ENCODE results near the gene PIPOX. TPM values are rescaled to one million over a fixed set of nuclear protein-coding genes. Genes with fewer than 3 reads are reported as not detected.

The PIPOX gene
- 1.9 TPM for polyA plus RNA-seq (2013)

- H3K36me3 ChIP-seq (ENCODE audit: control insufficient read depth in 4 of 4, insufficient read depth in 4 of 4, low read length in 3 of 4): no peaks in the 10 kb centered on the region
- peaks cover 0 to 8% (median 4%) of the 10 kb centered on the region in 5 experiments for H3K27me3 ChIP-seq (replicated peaks in 2 of 5; ENCODE audit: control insufficient read depth in 4 of 5, insufficient read depth in 5 of 5, low read length in 4 of 5)
- ChIA-PET CTCF (interaction anchor here (1.0 kb wide), 1 partner anchor 29 kb away, joined by 3 read pairs; no protein-coding TSS in a partner anchor), POLR2A (interaction anchor here (0.6 kb wide), 1 partner anchor 51 kb away, joined by 4 read pairs; no protein-coding TSS in a partner anchor)
- no peaks in the 10 kb centered on the region for H3K9me3 ChIP-seq (ENCODE audit: control extremely low read depth in 1 of 5, control insufficient read depth in 4 of 5, insufficient read depth in 2 of 5, low read depth in 1 of 5, low read length in 4 of 5)
- DNase-seq: peak; percentile 51 to 72 (median 72)
- H3K4me1 ChIP-seq (ENCODE audit: control extremely low read depth in 1 of 4, control insufficient read depth in 4 of 4, insufficient read depth in 4 of 4, low read length in 3 of 4): peaks cover 0 to 14% (median 12%) of the 10 kb centered on the region in 4 experiments
- 58% methylated on average over 12 of the region's 13 CpGs for WGBS (ENCODE audit: insufficient coverage)
- peak within 1 kb of the TSS in 4 of 7 experiments; percentile 26 to 58 (median 42) for H3K4me3 ChIP-seq (ENCODE audit: control insufficient read depth in 1 of 7, extremely low read depth in 1 of 7, insufficient read depth in 4 of 7, low read depth in 2 of 7, low read length in 6 of 7)
- no peak within 1 kb of the TSS for H3K27ac ChIP-seq (ENCODE audit: insufficient read depth in 1 of 2, low read depth in 1 of 2, low read length in 2 of 2, poor library complexity in 1 of 2, severe bottlenecking in 2 of 2)
Measured at GRCh38 chr17:29042679-29043538, at the start of gene PIPOX. Gene PIPOX (plus strand): TSS chr17:29043141. CDS start chr17:29043226, 85 bp downstream.

DNA sequence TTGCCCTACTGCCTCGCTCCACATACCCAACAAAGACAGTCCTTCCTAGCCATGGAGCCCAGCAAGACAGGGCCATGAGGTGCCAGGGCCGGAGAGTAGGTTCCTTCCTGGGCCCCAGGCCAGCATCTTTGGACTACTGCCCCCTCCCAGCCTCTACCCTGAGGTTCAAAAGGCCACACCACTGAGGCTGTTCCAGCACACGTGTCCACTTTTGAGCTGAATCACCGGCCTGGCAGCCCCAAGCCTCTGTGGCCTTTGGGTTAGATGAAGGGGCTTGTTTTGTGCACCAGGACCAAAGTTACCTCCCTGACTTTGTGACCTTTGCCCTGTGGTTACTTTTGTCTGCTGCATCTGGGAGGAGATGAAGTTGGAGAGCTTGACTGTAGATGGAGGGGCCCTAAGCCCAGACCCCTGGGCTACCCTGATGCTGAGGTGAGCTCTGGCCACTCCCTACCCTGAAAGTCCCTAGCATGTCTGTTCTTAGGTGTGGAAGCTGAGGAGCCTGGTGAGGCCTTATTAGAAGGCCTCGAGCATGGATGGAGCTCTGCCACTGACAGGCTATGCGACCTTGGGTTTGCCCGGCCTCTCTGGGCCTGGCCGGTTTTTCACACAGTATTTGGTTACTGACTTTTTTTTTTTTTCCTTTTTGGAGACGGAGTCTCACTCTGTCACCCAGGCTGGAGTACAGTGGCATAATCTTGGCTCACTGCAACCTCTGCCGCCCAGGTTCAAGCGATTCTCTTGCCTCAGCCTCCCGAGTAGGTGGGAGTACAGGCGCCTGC is 49.1 kb upstream of the PIPOX start:
- 100% methylated on average over 7 of the region's 13 CpGs for WGBS (ENCODE audit: insufficient coverage)
- ChIA-PET CTCF (interaction anchor here (0.8 to 1.8 kb wide), 7 partner anchors 9 to 108 kb away, joined by 3 to 6 read pairs (median 3); no protein-coding TSS in a partner anchor), POLR2A (no interaction called here)
- no peaks in the 10 kb centered on the region for H3K4me1 ChIP-seq (ENCODE audit: control extremely low read depth in 1 of 4, control insufficient read depth in 4 of 4, insufficient read depth in 4 of 4, low read length in 3 of 4)
- no peak overlapping the region for H3K4me3 ChIP-seq (ENCODE audit: control insufficient read depth in 1 of 7, extremely low read depth in 1 of 7, insufficient read depth in 4 of 7, low read depth in 2 of 7, low read length in 6 of 7)
- H3K27me3 ChIP-seq (replicated peaks in 2 of 5; ENCODE audit: control insufficient read depth in 4 of 5, insufficient read depth in 5 of 5, low read length in 4 of 5): peaks cover 0 to 21% (median 5%) of the 10 kb centered on the region in 5 experiments
- H3K36me3 ChIP-seq (ENCODE audit: control insufficient read depth in 4 of 4, insufficient read depth in 4 of 4, low read length in 3 of 4): no peaks in the 10 kb centered on the region
- H3K27ac ChIP-seq (ENCODE audit: insufficient read depth in 1 of 2, low read depth in 1 of 2, low read length in 2 of 2, poor library complexity in 1 of 2, severe bottlenecking in 2 of 2): no peak overlapping the region
- H3K9me3 ChIP-seq (ENCODE audit: control extremely low read depth in 1 of 5, control insufficient read depth in 4 of 5, insufficient read depth in 2 of 5, low read depth in 1 of 5, low read length in 4 of 5): no peaks in the 10 kb centered on the region
- DNase-seq: no peak

DNA sequence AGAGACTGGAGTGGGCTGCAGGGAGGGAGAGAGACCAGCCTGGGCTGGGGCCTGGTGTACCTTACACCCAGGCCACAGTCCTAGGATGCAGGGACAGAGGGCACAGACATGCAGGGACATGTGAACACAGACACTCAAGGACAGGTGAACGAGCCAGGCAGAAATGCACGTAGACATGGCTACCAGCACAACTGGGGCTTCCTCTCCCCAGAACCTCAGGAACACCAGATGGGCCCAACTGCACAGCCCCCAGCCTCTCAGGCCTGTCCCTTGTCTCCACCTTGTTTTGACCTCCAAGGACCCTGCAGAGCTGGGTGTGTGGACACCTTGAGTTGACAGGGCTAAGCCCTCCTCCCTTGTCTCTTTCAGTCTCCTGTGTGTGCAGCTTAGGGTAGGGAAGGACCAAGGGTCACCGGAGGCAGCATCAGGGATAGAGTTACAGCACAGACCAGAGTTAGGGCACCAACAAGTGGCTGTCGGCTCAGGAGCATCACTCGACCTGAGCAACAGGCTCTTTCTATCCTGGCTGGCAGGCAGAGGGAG is 46.3 kb upstream of the PIPOX start:
- WGBS (ENCODE audit: insufficient coverage): 72% methylated on average over 4 of the region's 5 CpGs
- no peaks in the 10 kb centered on the region for H3K4me1 ChIP-seq (ENCODE audit: control extremely low read depth in 1 of 4, control insufficient read depth in 4 of 4, insufficient read depth in 4 of 4, low read length in 3 of 4)
- no peak overlapping the region for H3K4me3 ChIP-seq (ENCODE audit: control insufficient read depth in 1 of 7, extremely low read depth in 1 of 7, insufficient read depth in 4 of 7, low read depth in 2 of 7, low read length in 6 of 7)
- H3K36me3 ChIP-seq (ENCODE audit: control insufficient read depth in 4 of 4, insufficient read depth in 4 of 4, low read length in 3 of 4): no peaks in the 10 kb centered on the region
- no peaks in the 10 kb centered on the region for H3K9me3 ChIP-seq (ENCODE audit: control extremely low read depth in 1 of 5, control insufficient read depth in 4 of 5, insufficient read depth in 2 of 5, low read depth in 1 of 5, low read length in 4 of 5)
- no peak overlapping the region for H3K27ac ChIP-seq (ENCODE audit: insufficient read depth in 1 of 2, low read depth in 1 of 2, low read length in 2 of 2, poor library complexity in 1 of 2, severe bottlenecking in 2 of 2)
- peaks cover 0 to 35% (median 15%) of the 10 kb centered on the region in 5 experiments for H3K27me3 ChIP-seq (replicated peaks in 2 of 5; ENCODE audit: control insufficient read depth in 4 of 5, insufficient read depth in 5 of 5, low read length in 4 of 5)
- no peak for DNase-seq
- ChIA-PET POLR2A (no interaction called here), CTCF (interaction anchor here (1.0 to 1.9 kb wide), 3 partner anchors 12 to 119 kb away, joined by 3 to 8 read pairs (median 6); no protein-coding TSS in a partner anchor)

DNA sequence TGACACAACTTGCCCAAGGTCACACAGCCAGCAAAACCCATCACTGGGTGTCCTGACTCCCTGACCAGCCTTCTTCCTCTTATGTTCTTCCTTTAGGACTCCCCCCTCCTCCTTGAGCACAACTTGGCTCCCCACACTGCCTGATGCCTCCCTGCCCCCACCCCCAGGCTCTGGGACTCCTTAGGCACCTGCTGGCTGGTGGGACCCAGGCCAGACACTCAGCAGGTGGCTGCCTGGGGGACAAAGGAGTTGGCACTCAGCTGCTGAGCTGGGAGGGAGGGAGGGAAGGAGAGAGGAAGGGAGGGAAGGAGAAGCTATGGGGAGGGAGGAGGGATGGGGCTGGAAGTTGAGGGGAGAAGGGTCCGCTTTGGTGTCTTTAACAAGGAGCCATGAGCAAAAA is 45.1 kb upstream of the PIPOX start:
- H3K27me3 ChIP-seq (replicated peaks in 2 of 5; ENCODE audit: control insufficient read depth in 4 of 5, insufficient read depth in 5 of 5, low read length in 4 of 5): peaks cover 0 to 44% (median 15%) of the 10 kb centered on the region in 5 experiments
- POLR2A ChIA-PET: no interaction called here

GRCh38 chr17:28999206-28999605 is 43.7 kb upstream of the PIPOX start:
- no peak for DNase-seq
- no peaks in the 10 kb centered on the region for H3K9me3 ChIP-seq (ENCODE audit: control extremely low read depth in 1 of 5, control insufficient read depth in 4 of 5, insufficient read depth in 2 of 5, low read depth in 1 of 5, low read length in 4 of 5)
- ChIA-PET CTCF (interaction anchor here (1.0 kb wide), 1 partner anchor 13 kb away, joined by 3 read pairs; no protein-coding TSS in a partner anchor), POLR2A (no interaction called here)
- WGBS (ENCODE audit: insufficient coverage): 57% methylated on average over 4 of the region's 5 CpGs
- H3K27me3 ChIP-seq (replicated peaks in 2 of 5; ENCODE audit: control insufficient read depth in 4 of 5, insufficient read depth in 5 of 5, low read length in 4 of 5): peaks cover 0 to 58% (median 22%) of the 10 kb centered on the region in 5 experiments
- no peak overlapping the region for H3K27ac ChIP-seq (ENCODE audit: insufficient read depth in 1 of 2, low read depth in 1 of 2, low read length in 2 of 2, poor library complexity in 1 of 2, severe bottlenecking in 2 of 2)
- H3K4me3 ChIP-seq (ENCODE audit: control insufficient read depth in 1 of 7, extremely low read depth in 1 of 7, insufficient read depth in 4 of 7, low read depth in 2 of 7, low read length in 6 of 7): no peak overlapping the region
- no peaks in the 10 kb centered on the region for H3K36me3 ChIP-seq (ENCODE audit: control insufficient read depth in 4 of 4, insufficient read depth in 4 of 4, low read length in 3 of 4)
- H3K4me1 ChIP-seq (ENCODE audit: control extremely low read depth in 1 of 4, control insufficient read depth in 4 of 4, insufficient read depth in 4 of 4, low read length in 3 of 4): no peaks in the 10 kb centered on the region

More for the DNA sequence above, 45.1 kb upstream of the PIPOX start:
- no peaks in the 10 kb centered on the region for H3K36me3 ChIP-seq (ENCODE audit: control insufficient read depth in 4 of 4, insufficient read depth in 4 of 4, low read length in 3 of 4)
- 100% methylated on average over 1 of the region's 1 CpG for WGBS (ENCODE audit: insufficient coverage)
- DNase-seq: no peak
- H3K27ac ChIP-seq (ENCODE audit: insufficient read depth in 1 of 2, low read depth in 1 of 2, low read length in 2 of 2, poor library complexity in 1 of 2, severe bottlenecking in 2 of 2): no peak overlapping the region
- H3K9me3 ChIP-seq (ENCODE audit: control extremely low read depth in 1 of 5, control insufficient read depth in 4 of 5, insufficient read depth in 2 of 5, low read depth in 1 of 5, low read length in 4 of 5): no peaks in the 10 kb centered on the region
- H3K4me1 ChIP-seq (ENCODE audit: control extremely low read depth in 1 of 4, control insufficient read depth in 4 of 4, insufficient read depth in 4 of 4, low read length in 3 of 4): no peaks in the 10 kb centered on the region
- CTCF ChIA-PET: no interaction called here
- no peak overlapping the region for H3K4me3 ChIP-seq (ENCODE audit: control insufficient read depth in 1 of 7, extremely low read depth in 1 of 7, insufficient read depth in 4 of 7, low read depth in 2 of 7, low read length in 6 of 7)

DNA sequence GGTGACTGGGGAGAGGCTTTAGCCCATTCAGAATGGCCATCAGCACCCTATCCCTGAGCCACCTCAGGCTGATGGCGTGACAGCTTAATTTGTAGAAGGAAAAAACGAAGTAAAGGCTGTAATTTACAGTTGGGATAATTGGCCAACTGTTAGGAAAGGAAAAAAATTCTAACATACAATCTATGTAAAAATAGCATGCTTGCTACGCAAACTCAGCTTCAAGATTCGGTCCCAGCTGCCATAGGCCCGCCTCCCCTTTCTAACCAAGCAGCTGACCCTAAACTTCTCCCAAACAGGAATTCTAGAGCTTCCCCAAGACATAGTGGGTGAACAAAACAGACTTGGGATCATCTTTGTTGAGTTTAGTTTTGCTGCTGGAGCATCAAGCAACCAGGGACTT is 42.0 kb upstream of the PIPOX start:
- DNase-seq: no peak
- Histone ChIP-seq H3K4me1 (ENCODE audit: control extremely low read depth in 1 of 4, control insufficient read depth in 4 of 4, insufficient read depth in 4 of 4, low read length in 3 of 4) (peaks cover 0 to 2% (median under 1%) of the 10 kb centered on the region in 4 experiments), H3K9me3 (ENCODE audit: control extremely low read depth in 1 of 5, control insufficient read depth in 4 of 5, insufficient read depth in 2 of 5, low read depth in 1 of 5, low read length in 4 of 5) (peaks cover 0 to 2% (median 0%) of the 10 kb centered on the region in 5 experiments), H3K27me3 (replicated peaks in 2 of 5; ENCODE audit: control insufficient read depth in 4 of 5, insufficient read depth in 5 of 5, low read length in 4 of 5) (peaks cover 0 to 75% (median 22%) of the 10 kb centered on the region in 5 experiments), H3K4me3 (ENCODE audit: control insufficient read depth in 1 of 7, extremely low read depth in 1 of 7, insufficient read depth in 4 of 7, low read depth in 2 of 7, low read length in 6 of 7) (no peak overlapping the region), H3K36me3 (ENCODE audit: control insufficient read depth in 4 of 4, insufficient read depth in 4 of 4, low read length in 3 of 4) (no peaks in the 10 kb centered on the region), H3K27ac (ENCODE audit: insufficient read depth in 1 of 2, low read depth in 1 of 2, low read length in 2 of 2, poor library complexity in 1 of 2, severe bottlenecking in 2 of 2) (no peak overlapping the region)
- CTCF ChIA-PET: interaction anchor here (1.0 to 2.3 kb wide), 4 partner anchors 18 to 48 kb away, joined by 3 to 5 read pairs (median 4); no protein-coding TSS in a partner anchor
- WGBS (ENCODE audit: insufficient coverage): 94% methylated on average over 3 of the region's 5 CpGs
- POLR2A ChIA-PET: no interaction called here

All from common myeloid progenitor, CD34-positive (primary cell).